HEK293T (cell line): ENCODE measurements around the gene LRPAP1.

Experiments used
- ARNT ChIP-seq: fragments of 450-650 bp; IDR thresholded peaks from 2 replicates; pipeline ENCODE4 v1.6.1; 2017; ENCODE audit warnings: mild to moderate bottlenecking
- CTBP1 ChIP-seq: fragments of 450-650 bp; IDR thresholded peaks from 2 replicates; pipeline ENCODE4 v1.6.1; 2016; ENCODE audit warnings: borderline replicate concordance
- ELF4 ChIP-seq: fragments of 450-650 bp; IDR thresholded peaks from 2 replicates; pipeline ENCODE4 v1.6.1; 2017; ENCODE audit warnings: antibody characterized with exemption
- FOXA1 ChIP-seq: fragments of 450-650 bp; IDR thresholded peaks from 2 replicates; pipeline ENCODE4 v1.6.1; 2016; ENCODE audit warnings: mild to moderate bottlenecking
- FOXK2 ChIP-seq: fragments of 450-650 bp; IDR thresholded peaks from 2 replicates; pipeline ENCODE4 v1.6.1; 2016; ENCODE audit warnings: mild to moderate bottlenecking
- FOXM1 ChIP-seq: fragments of 450-650 bp; IDR thresholded peaks from 2 replicates; pipeline ENCODE4 v1.6.1; 2017; ENCODE audit warnings: mild to moderate bottlenecking, borderline replicate concordance
- HDGF ChIP-seq: fragments of 450-650 bp; IDR thresholded peaks from 2 replicates; pipeline ENCODE4 v1.6.1; 2017; ENCODE audit warnings: antibody characterized with exemption, borderline replicate concordance
- NFRKB ChIP-seq: fragments of 450-650 bp; IDR thresholded peaks from 2 replicates; pipeline ENCODE4 v1.6.1; 2016; ENCODE audit warnings: mild to moderate bottlenecking, moderate library complexity
- PKNOX1 ChIP-seq: fragments of 450-650 bp; IDR thresholded peaks from 2 replicates; pipeline ENCODE4 v1.6.1; 2016
- SP1 ChIP-seq: fragments of 450-650 bp; IDR thresholded peaks from 2 replicates; pipeline ENCODE4 v1.6.1; 2017
- SUZ12 ChIP-seq: fragments of 450-650 bp; IDR thresholded peaks from 2 replicates; pipeline ENCODE4 v1.6.1; 2016; ENCODE audit warnings: mild to moderate bottlenecking
- TARDBP ChIP-seq: fragments of 450-650 bp; IDR thresholded peaks from 2 replicates; pipeline ENCODE4 v1.6.1; 2016
- ZNF384 ChIP-seq: fragments of 450-650 bp; IDR thresholded peaks from 2 replicates; pipeline ENCODE4 v1.6.1; 2016

GRCh38 chr4:3485011-3485791, 47.0 kb downstream of the LRPAP1 start:
- TF ChIP-seq FOXA1 (no peak), NFRKB (no peak), TARDBP (no peak), FOXK2 (no peak), SUZ12 (no peak), SP1 (no peak), ELF4 (no peak), ZNF384 (no peak), CTBP1 (no peak), FOXM1 (no peak), HDGF (no peak), ARNT (no peak), PKNOX1 (no peak)
